ELF-1 (cell line): ENCODE measurements around the gene SLC4A8.

Experiments
- DNase-seq: peaks from one replicate; pipeline ENCODE4 v3.0.0-alpha.2; 2016; ENCODE audit warnings: low read depth, low spot score

Gene SLC4A8

GRCh38 chr12:51525518-51525917 lies 100.9 kb downstream of the SLC4A8 start:
- no peak for DNase-seq

- DNase-seq: no peak
These were observed 103.3 kb downstream of the SLC4A8 start for GRCh38 chr12:51527966-51528365.

GRCh38 chr12:51528852-51529650 lies 104.4 kb downstream of the SLC4A8 start:
- DNase-seq: peak; percentile 29

GRCh38 chr12:51529651-51529970 lies 105.0 kb downstream of the SLC4A8 start:
- DNase-seq: peak; percentile 91

GRCh38 chr12:51530208-51530607 lies 105.6 kb downstream of the SLC4A8 start:
- DNase-seq: no peak

GRCh38 chr12:51531284-51531977 lies 106.8 kb downstream of the SLC4A8 start:
- peak; percentile 21 for DNase-seq

GRCh38 chr12:51531978-51532497 lies 107.4 kb downstream of the SLC4A8 start:
- DNase-seq: peak; percentile 93

- no peak for DNase-seq
These were observed 109.2 kb downstream of the SLC4A8 start for GRCh38 chr12:51533799-51534198.

GRCh38 chr12:51534216-51535074 lies 109.8 kb downstream of the SLC4A8 start:
- DNase-seq: no peak

GRCh38 chr12:51536159-51536558 lies 111.5 kb downstream of the SLC4A8 start:
- DNase-seq: no peak

- no peak for DNase-seq
These were observed 113.5 kb downstream of the SLC4A8 start for GRCh38 chr12:51538149-51538548.

GRCh38 chr12:51538599-51538998 lies 114.0 kb downstream of the SLC4A8 start:
- no peak for DNase-seq

- no peak for DNase-seq
These were observed 116.4 kb downstream of the SLC4A8 start for GRCh38 chr12:51540996-51541395.

GRCh38 chr12:51546097-51546496 lies 121.5 kb downstream of the SLC4A8 start:
- DNase-seq: no peak

- DNase-seq: no peak
These were observed 123.0 kb downstream of the SLC4A8 start for GRCh38 chr12:51547606-51548005.

- DNase-seq: no peak
These were observed 123.6 kb downstream of the SLC4A8 start for GRCh38 chr12:51548241-51548640.

- DNase-seq: no peak
These were observed 125.0 kb downstream of the SLC4A8 start for GRCh38 chr12:51549637-51550036.
